Left lobe of liver (tissue), 2 donors: ENCODE data around the gene MYLK. TPM values are rescaled to one million over a fixed set of nuclear protein-coding genes. Genes with fewer than 3 reads are reported as not detected.
"Not testable (repeated sequence)": the region's sequence is repeated elsewhere in the genome, so short reads cannot be mapped to it uniquely, and the experiment has no call there.

ENCODE experiments used
- ATAC-seq: fragments of 200-7000 bp; cut with Tn5 transposase; one replicate; pipeline ENCODE4 v1.9.1; 2020; ENCODE audit warnings: mild to moderate bottlenecking, moderate library complexity
- DNase-seq: peaks from one replicate; pipeline ENCODE4 v3.0.0-alpha.2; 2020; ENCODE audit warnings: low spot score
- total RNA-seq: library from RNA; stranded (reverse); gene quantifications from one replicate; pipeline ENCODE4 v1.2.1, GENCODE V29; 2021
- donor health status: DM: no; HTN: no; CAD: no; lungs with moderate emphysema.
- donor health status: DM: no; HTN: yes; CAD: no.

The MYLK gene
- total RNA-seq, 1 donor from 2014 or later: 144 TPM

DNA sequence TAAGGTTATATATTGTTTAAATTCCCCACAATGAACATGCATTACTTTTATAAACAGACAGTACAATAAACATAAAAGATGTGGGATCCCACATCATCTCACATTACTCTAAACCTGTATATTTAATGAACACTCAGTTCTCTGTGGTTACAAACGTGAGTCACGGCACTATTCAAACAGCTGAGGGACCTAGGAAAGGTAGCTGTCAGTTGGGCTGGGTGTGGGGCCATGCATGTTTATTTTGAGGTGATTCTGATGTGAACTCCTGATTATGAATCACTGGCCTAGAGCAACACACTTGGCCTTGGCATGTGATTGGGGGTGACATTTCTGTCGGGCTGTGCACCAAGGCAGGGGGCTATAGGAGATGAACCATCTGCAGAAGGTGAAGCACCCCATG, 151.7 kb downstream of the MYLK start:
- ATAC-seq: no peak
- DNase-seq: peak; percentile 33

GRCh38 chr3:123730829-123731228, 153.3 kb downstream of the MYLK start:
- DNase-seq: peak; percentile 14
- ATAC-seq: no peak

DNA sequence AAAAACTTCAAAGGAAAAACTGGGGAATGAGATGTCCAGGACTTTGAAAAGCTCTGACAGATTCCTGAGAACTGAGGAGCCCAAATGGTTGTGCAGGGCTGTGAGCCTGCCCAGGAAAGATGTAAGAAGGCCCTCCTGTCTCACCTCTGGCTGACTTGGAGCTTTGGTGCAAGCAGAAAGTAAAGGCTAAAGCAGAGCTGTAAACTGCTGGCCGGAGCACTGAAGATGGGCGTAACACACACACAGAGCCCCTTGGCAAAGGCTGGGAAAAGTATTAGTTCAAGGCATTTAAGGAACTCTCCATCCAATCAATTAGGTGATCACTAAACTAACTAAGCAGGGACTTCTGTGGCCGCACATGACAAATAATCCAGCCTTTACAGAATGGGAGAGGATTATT, 155.1 kb downstream of the MYLK start:
- DNase-seq (peak; percentile 19), ATAC-seq (no peak)

GRCh38 chr3:123728014-123728413, 156.1 kb downstream of the MYLK start:
- DNase-seq (no peak), ATAC-seq (no peak)

DNA sequence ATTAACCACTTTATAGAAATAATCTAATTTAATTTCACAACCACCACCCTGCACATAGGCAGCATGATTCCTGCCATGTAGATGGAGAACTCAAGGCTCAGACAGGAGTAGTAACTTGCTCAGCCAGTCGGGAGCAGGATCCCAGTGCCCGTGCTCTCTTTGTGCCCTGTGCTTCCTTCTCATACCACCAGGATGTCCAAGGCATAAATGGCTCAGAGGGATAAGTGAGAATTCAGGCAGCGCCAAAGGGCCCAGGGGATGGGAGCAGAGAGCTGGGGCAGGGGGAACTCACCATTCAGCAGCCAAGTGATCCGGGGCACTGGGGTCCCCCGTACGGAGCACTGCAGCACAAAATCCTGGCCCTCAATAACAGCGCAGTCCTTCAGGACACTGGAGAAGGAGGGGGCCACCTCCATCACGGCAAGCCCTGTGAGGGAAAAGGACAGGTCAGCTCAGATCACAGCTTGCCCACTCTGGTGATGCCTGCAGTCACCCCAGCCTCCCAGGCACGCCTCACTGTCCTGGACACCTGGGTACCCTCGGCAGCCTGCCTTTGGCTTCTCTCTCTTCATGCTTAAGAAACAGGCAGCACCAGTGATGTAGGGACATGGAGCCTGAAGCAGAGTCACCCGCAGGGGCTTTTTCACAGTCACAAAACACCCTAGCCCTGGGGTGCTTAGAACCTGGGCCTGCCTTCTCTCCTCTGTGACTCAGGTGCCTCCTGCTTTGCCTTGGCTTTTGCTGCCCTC, 158.3 kb downstream of the MYLK start:
- DNase-seq (peak; percentile 42), ATAC-seq (no peak)

DNA sequence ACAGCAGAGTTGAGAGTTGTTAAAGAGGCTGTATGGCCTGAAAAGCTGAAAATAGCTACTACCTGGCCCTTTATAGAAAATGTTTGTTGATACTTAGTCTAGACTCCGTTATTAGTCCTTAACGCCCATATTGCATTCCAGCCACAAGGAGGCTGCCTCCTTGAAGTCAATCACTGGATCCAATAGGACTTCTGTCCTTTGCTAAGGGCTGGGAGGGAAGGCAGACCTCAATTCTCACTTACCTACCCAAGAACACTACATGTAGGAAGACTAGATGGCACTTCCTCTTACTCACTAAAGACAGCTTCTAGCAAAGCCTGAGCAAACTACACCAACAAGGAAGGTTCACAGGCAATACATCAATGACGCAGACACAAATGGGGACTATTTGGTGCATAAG, 159.8 kb downstream of the MYLK start:
- ATAC-seq: no peak

GRCh38 chr3:123723522-123724168, 160.5 kb downstream of the MYLK start:
- DNase-seq (peak; percentile 49), ATAC-seq (peak; percentile 69)

More for the DNA sequence above, 159.8 kb downstream of the MYLK start:
- no peak for DNase-seq

GRCh38 chr3:123723070-123723469, 161.1 kb downstream of the MYLK start:
- ATAC-seq (no peak), DNase-seq (peak; percentile 28)

DNA sequence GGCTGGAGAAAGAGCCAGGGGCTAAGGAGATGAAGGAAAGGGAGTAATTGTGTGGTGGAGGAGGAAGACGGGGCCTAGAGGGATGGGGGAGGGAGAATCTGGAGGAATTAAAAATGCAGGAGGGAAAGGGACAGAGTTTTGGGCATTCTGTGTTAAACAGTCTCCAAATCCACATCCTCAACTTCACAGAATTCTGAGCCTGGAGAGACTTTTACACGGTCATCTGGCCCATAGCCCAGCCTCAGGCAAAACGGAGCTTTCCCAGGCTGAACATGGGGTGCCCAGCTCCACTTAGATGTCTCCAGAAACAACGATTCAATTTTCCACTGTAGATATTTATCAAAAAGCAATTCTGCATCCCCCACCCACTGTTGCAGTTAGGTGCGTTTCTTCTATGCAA, 161.7 kb downstream of the MYLK start:
- no peak for ATAC-seq
- peak; percentile 28 for DNase-seq

DNA sequence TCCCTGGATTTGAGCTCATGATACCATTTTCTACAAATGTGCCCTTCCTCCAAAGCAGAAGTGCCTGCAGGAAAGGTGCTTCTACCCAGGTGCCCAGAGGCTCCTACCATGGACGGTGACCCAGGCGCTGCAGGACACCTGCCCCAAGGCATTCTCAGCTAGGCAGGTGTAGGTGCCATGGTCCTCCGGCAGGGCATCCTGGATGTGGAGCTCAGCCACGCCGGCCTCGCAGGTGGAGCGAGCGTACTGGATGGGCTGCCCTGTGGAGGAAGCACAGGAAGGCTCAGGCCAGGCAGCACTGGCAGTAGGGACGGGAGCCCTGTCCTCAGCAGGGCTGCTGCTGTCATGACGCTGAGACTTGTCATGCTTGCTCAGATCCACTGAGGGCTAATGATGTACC, 162.1 kb downstream of the MYLK start:
- DNase-seq: peak; percentile 39
- no peak for ATAC-seq

- DNase-seq: peak; percentile 40
- ATAC-seq: not testable (repeated sequence)
These were observed 162.9 kb downstream of the MYLK start for GRCh38 chr3:123721095-123721689.

DNA sequence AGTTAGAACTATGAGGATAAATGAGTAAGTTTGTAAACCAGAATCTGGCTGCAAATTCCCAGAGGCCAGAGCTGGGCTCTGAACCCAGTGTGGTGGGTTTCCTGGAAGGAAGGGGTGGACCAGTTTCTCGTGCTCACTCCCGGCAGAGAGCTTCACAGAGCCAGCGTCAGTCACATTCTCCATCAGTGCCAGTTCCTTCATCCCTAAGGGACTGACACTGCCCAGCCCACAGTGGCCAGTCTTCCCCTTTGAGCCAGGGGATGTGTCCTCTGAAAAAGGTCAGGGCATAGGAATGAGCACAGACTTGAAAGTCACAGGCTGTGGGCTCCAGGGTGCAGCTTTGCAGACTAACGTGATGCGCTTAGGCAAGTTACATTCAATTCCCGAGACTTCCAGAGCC, 163.5 kb downstream of the MYLK start:
- no peak for ATAC-seq
- peak; percentile 30 for DNase-seq

DNA sequence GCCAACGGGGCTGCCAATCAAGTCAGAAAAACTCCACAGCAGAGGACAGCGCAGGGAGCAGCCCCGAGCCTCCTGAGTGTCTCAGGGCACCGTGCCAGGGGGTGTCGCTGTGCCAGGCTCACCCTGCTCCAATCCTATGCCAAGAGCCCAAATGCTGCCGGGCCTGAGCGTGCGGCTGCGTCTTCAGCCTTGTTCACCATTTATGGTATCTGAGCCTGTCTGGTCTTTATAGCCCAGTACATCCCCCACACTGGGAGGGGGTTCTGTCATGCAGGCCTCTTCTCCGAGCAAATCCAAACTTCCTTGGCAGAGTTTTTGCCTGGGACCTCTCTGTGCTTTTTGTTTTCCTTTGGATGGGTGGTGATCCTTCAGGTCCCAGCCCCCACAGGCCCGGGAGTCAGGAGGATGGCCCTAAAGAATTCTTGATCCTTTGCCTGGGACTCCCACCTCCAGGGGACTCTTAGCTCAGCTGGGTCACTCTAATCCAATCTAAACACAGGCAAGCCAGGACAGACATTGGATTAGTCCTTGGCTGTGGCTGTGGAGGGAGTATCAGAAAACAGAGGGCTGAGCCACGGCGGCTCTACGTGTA, 164.2 kb downstream of the MYLK start:
- DNase-seq: peak; percentile 55
- ATAC-seq: peak; percentile 43

- DNase-seq: peak; percentile 69
- ATAC-seq: peak; percentile 79
These were observed 164.9 kb downstream of the MYLK start for GRCh38 chr3:123719061-123719756.

GRCh38 chr3:123718108-123718507, 166.0 kb downstream of the MYLK start:
- DNase-seq (peak; percentile 35), ATAC-seq (no peak)

- not testable (repeated sequence) for DNase-seq, ATAC-seq
These were observed 166.7 kb downstream of the MYLK start for GRCh38 chr3:123717451-123717850.

DNA sequence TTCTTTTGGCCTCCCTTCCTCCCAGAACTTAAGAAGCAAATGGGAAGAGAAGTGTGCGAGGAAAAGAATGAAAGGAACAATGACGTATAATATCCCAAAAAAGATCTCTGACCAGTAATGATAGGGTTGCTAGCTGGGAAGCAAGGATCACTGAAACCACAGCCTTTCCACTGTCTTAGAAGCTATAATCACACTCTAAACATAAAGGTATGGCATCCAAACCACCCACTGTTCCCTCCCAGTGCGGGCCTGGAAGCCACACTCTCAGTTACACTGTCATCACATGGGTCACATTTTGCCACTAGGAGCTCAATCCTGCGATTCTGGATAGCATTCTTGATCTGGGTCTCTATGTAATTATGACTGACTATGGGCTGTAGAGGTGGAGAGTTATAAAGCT, 167.7 kb downstream of the MYLK start:
- ATAC-seq (no peak), DNase-seq (no peak)

- DNase-seq (peak; percentile 31), ATAC-seq (no peak)
These were observed 170.9 kb downstream of the MYLK start for GRCh38 chr3:123713211-123713610.

- peak; percentile 10 for ATAC-seq
These were observed 171.9 kb downstream of the MYLK start for GRCh38 chr3:123712077-123712860.

DNA sequence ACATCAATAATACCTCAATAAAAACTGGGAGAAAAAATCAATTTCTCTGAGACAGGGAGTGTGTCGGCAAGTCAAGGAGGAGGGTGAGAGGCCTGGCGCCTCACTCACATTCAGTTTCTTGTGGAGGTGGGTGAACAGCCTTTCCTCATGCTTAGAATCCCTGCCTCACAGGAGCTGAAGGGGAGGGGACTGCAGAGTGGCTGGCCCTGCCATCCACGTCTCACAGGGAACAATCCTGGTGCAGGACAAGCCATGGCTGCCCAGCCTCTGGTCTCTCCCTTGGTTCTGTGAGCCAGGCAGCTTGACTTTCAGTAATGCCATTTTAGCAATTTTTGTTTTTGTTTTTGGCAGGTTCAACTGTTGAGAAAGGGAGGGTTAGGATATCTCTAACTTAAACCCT, 172.8 kb downstream of the MYLK start:
- peak; percentile 21 for DNase-seq
- ATAC-seq: peak; percentile 6

More at GRCh38 chr3:123712077-123712860, 171.9 kb downstream of the MYLK start:
- peak; percentile 40 for DNase-seq
